Measurements from ENCODE around the gene PTPN3. TPM values are rescaled to one million over a fixed set of nuclear protein-coding genes. Genes with fewer than 3 reads are reported as not detected.

PTPN3 gene
- total RNA-seq, 2 experiments from 2014 or later: not detected

DNA sequence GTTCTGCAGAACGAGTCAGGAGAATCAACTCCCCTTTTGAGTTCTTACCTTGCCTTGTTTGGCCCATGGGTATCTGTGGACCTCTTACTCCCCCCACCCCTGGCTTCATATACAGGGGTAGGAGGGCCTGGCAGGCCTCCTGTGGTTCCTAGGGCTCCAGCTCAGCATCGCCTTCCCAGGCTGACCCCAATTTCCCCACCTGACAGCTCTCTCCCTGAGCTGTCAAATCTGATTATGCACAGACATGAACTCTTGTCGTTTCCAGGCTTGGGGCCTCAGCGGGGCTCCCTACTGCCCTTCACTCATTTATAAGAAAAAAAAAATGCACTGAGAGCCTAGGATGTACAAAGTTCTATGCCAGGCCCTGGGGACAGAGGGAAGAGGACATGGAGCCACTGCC, 67.9 kb downstream of the PTPN3 start:
- Histone ChIP-seq H3K4me1 (ENCODE audit: insufficient read depth, low read length, poor library complexity, severe bottlenecking) (no peaks in the 10 kb centered on the region), H3K36me3 (ENCODE audit: insufficient read depth, low read length) (no peaks in the 10 kb centered on the region), H3K4me3 (ENCODE audit: low read depth, low read length, poor library complexity, severe bottlenecking) (no peak overlapping the region), H3K27ac (ENCODE audit: low read depth, low read length, poor library complexity, severe bottlenecking) (no peak overlapping the region), H4K20me1 (ENCODE audit: insufficient read depth, low read length) (no peaks in the 10 kb centered on the region), H2AFZ (ENCODE audit: low read length) (no peak overlapping the region), H3K9me2 (ENCODE audit: insufficient read depth, low read length) (no peaks in the 10 kb centered on the region), H3K9me3 (ENCODE audit: low read length) (no peaks in the 10 kb centered on the region), H3K79me2 (ENCODE audit: insufficient read depth, low read depth, low read length) (no peaks in the 10 kb centered on the region), H3K4me2 (ENCODE audit: low read length) (no peak overlapping the region)
- ChIA-PET POLR2A (no interaction called here), CTCF (ENCODE audit: unreplicated experiment) (no interaction called here)
- intact Hi-C loops (cut with micrococcal nuclease; ENCODE audit: unreplicated experiment): no loop called here
- no peak for DNase-seq (ENCODE audit: low spot score)
- BruUV-seq (replicated peaks): no TSS peak
- TF ChIP-seq, protein P1, sequence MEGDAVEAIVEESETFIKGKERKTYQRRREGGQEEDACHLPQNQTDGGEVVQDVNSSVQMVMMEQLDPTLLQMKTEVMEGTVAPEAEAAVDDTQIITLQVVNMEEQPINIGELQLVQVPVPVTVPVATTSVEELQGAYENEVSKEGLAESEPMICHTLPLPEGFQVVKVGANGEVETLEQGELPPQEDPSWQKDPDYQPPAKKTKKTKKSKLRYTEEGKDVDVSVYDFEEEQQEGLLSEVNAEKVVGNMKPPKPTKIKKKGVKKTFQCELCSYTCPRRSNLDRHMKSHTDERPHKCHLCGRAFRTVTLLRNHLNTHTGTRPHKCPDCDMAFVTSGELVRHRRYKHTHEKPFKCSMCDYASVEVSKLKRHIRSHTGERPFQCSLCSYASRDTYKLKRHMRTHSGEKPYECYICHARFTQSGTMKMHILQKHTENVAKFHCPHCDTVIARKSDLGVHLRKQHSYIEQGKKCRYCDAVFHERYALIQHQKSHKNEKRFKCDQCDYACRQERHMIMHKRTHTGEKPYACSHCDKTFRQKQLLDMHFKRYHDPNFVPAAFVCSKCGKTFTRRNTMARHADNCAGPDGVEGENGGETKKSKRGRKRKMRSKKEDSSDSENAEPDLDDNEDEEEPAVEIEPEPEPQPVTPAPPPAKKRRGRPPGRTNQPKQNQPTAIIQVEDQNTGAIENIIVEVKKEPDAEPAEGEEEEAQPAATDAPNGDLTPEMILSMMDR (conservative IDR thresholded peaks at IDR 0.05; ENCODE audit: low read length): no peak

DNA sequence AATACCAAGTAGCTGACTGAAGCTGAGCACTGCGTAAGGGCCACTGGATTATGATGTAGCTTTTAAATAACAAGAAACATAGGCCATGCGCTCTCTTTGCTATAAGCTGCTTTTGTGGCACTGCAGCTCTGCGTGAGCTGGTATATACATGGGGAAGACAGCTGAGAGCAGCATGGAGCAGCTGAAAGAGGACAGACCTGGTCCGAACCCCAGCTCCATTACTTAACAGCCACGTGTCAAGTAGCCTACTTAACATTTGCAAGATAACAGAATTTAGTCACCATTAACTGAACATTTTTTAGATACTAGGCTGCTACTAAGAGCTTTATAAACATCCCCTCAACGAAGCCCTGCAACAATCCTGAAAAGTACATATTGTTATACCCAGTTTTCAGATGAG, 69.3 kb downstream of the PTPN3 start:
- intact Hi-C loops (cut with micrococcal nuclease; ENCODE audit: unreplicated experiment): no loop called here
- Histone ChIP-seq H3K36me3 (ENCODE audit: insufficient read depth, low read length) (no peaks in the 10 kb centered on the region), H3K4me2 (ENCODE audit: low read length) (no peak overlapping the region), H2AFZ (ENCODE audit: low read length) (no peak overlapping the region), H4K20me1 (ENCODE audit: insufficient read depth, low read length) (no peaks in the 10 kb centered on the region), H3K4me1 (ENCODE audit: insufficient read depth, low read length, poor library complexity, severe bottlenecking) (no peaks in the 10 kb centered on the region), H3K27ac (ENCODE audit: low read depth, low read length, poor library complexity, severe bottlenecking) (no peak overlapping the region), H3K9me3 (ENCODE audit: low read length) (no peaks in the 10 kb centered on the region), H3K79me2 (ENCODE audit: insufficient read depth, low read depth, low read length) (no peaks in the 10 kb centered on the region), H3K4me3 (ENCODE audit: low read depth, low read length, poor library complexity, severe bottlenecking) (no peak overlapping the region), H3K9me2 (ENCODE audit: insufficient read depth, low read length) (no peaks in the 10 kb centered on the region)
- no TSS peak for BruUV-seq (replicated peaks)
- POLR2A ChIA-PET: interaction anchor here (0.8 kb wide), 1 partner anchor 25 kb away, joined by 3 read pairs; no protein-coding TSS in a partner anchor
- CTCF ChIA-PET (ENCODE audit: unreplicated experiment): no interaction called here
- no peak for DNase-seq (ENCODE audit: low spot score)
- no peak for TF ChIP-seq EZH2phosphoT487 (IDR thresholded peaks at IDR 0.05; ENCODE audit: borderline replicate concordance, low read depth, low read length)
- TF ChIP-seq, protein P1 (conservative IDR thresholded peaks at IDR 0.05; ENCODE audit: low read length): no peak

DNA sequence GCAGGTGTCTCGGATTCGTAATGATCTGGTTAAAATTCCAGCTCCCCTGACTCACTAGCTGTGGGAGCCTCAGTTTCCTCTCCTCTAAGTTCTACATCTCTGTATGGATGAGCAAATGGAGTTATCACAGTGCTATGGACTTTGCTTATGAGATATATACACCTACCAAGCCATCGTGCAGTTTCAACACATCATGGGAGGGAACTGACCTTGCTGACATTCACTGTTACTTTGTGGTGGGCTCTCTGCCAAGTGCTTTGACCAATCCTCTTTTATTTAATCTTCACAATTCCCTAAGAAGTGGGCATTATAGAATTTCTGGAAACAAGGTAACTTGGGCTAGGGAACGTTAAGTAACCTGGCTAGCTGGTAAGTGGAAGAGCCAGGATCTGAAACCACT, 70.2 kb downstream of the PTPN3 start:
- TF ChIP-seq EZH2phosphoT487 (IDR thresholded peaks at IDR 0.05; ENCODE audit: borderline replicate concordance, low read depth, low read length): no peak
- TF ChIP-seq, protein P1 (conservative IDR thresholded peaks at IDR 0.05; ENCODE audit: low read length): no peak
- intact Hi-C loops (cut with micrococcal nuclease; ENCODE audit: unreplicated experiment): no loop called here
- H3K27ac ChIP-seq (ENCODE audit: low read depth, low read length, poor library complexity, severe bottlenecking): no peak overlapping the region
- no peaks in the 10 kb centered on the region for H3K36me3 ChIP-seq (ENCODE audit: insufficient read depth, low read length)
- ChIA-PET CTCF (ENCODE audit: unreplicated experiment) (no interaction called here), POLR2A (no interaction called here)
- no TSS peak for BruUV-seq (replicated peaks)
- peaks cover 2% of the 10 kb centered on the region for H3K4me1 ChIP-seq (ENCODE audit: insufficient read depth, low read length, poor library complexity, severe bottlenecking)
- no peak overlapping the region for H3K4me2 ChIP-seq (ENCODE audit: low read length)
- no peak for DNase-seq (ENCODE audit: low spot score)
- no peaks in the 10 kb centered on the region for H4K20me1 ChIP-seq (ENCODE audit: insufficient read depth, low read length)
- no peak overlapping the region for H2AFZ ChIP-seq (ENCODE audit: low read length)
- H3K9me3 ChIP-seq (ENCODE audit: low read length): no peaks in the 10 kb centered on the region
- no peak overlapping the region for H3K4me3 ChIP-seq (ENCODE audit: low read depth, low read length, poor library complexity, severe bottlenecking)
- H3K9me2 ChIP-seq (ENCODE audit: insufficient read depth, low read length): no peaks in the 10 kb centered on the region
- no peaks in the 10 kb centered on the region for H3K79me2 ChIP-seq (ENCODE audit: insufficient read depth, low read depth, low read length)
